ENCODE measurements around the gene BCOR. TPM values are rescaled to one million over a fixed set of nuclear protein-coding genes. Genes with fewer than 3 reads are reported as not detected.

Gene BCOR
- total and polyA plus RNA-seq, 2 of the 13 experiments (the other 11 are each of a cell fraction or from before 2014, with no cell fraction given), result 14.3 to 15.2 TPM

DNA sequence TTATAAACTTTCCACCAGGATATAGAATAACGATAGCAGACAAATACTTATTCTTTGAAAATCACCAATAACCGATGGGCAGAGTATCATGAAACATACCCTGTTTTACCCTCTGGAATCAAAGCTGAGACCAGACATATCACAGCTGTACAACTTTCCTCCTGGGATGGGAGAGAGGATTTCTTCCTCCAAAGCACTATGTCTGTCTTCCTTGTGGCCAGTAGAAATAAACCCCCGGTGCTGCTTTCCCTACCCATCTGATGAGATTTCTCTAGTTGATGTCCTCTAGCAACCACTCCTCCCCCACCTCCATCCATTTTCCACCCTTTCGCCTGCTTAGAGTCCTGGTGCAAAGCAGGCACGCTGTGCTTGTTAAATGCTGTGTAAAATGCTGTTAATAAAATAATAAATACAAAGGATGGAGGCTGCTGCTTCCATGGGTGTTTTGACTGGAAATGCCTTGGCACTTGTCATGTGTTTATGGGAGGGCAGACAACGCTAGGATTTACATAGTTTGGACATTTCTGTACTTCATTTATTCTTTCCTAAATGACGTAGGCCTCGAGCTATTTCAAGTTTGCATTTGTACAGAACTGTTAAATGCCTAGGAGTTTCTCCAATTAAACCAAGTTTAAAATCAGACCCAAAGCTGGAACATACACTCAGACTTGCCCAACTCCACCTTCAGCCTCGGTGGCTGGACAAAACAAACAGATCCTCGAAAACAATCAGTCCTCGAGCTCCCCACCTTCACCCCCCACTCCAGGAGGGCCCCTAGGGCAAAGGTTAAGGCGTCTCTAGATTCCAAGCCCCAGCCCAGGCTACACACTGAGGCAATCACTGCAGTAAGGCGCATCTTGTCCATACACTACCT lies 10.1 kb downstream of the BCOR start (continued):
- TF ChIP-seq, protein P1, sequence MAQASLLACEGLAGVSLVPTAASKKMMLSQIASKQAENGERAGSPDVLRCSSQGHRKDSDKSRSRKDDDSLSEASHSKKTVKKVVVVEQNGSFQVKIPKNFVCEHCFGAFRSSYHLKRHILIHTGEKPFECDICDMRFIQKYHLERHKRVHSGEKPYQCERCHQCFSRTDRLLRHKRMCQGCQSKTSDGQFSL (CRISPR knock-in tag; IDR thresholded peaks at IDR 0.05), result no peak
- TF ChIP-seq SKI (IDR thresholded peaks at IDR 0.05; ENCODE audit: partially characterized antibody) (peak; percentile 14), ZNF564 (CRISPR knock-in tag; IDR thresholded peaks at IDR 0.05) (no peak), ZNF83 (CRISPR knock-in tag; IDR thresholded peaks at IDR 0.05; ENCODE audit: borderline replicate concordance) (no peak), PTBP1 (IDR thresholded peaks at IDR 0.05; ENCODE audit: low read depth, low read length, poor library complexity, severe bottlenecking) (no peak), SOX6 (IDR thresholded peaks at IDR 0.05) (no peak), SOX6 (CRISPR knock-in tag; IDR thresholded peaks at IDR 0.05) (peak; percentile 12; the same call in 1 of the 2 replicates), HNF4A (CRISPR knock-in tag; IDR thresholded peaks at IDR 0.05) (peak; percentile 23; the same call in 1 of the 2 replicates), RARA (CRISPR knock-in tag; IDR thresholded peaks at IDR 0.05) (0 out of 2 replicates have a peak, but pooled peaks have one; percentile 24), BCL6 (CRISPR knock-in tag; IDR thresholded peaks at IDR 0.05) (peak; percentile 92), NR2F6 (IDR thresholded peaks at IDR 0.05) (peak; percentile 45), NR2F6 (CRISPR knock-in tag; IDR thresholded peaks at IDR 0.05) (no peak), ZBTB33 (CRISPR knock-in tag; IDR thresholded peaks at IDR 0.05) (peak; percentile 73), SOX13 (IDR thresholded peaks at IDR 0.05) (no peak), SOX13 (CRISPR knock-in tag; conservative IDR thresholded peaks at IDR 0.05 in 1 of 2, IDR thresholded peaks at IDR 0.05 in 1 of 2) (peak in 1 of 2 experiments; percentile 28; a peak in 1 of 4 replicates), HNF4G (IDR thresholded peaks at IDR 0.05; ENCODE audit: borderline replicate concordance, low read depth, low read length) (0 out of 2 replicates have a peak, but pooled peaks have one; percentile 19), HNF4G (CRISPR knock-in tag; IDR thresholded peaks at IDR 0.05; ENCODE audit: borderline replicate concordance, low read depth) (no peak), ZNF850 (CRISPR knock-in tag; conservative IDR thresholded peaks at IDR 0.05) (no peak)
- TF ChIP-seq, protein P2, sequence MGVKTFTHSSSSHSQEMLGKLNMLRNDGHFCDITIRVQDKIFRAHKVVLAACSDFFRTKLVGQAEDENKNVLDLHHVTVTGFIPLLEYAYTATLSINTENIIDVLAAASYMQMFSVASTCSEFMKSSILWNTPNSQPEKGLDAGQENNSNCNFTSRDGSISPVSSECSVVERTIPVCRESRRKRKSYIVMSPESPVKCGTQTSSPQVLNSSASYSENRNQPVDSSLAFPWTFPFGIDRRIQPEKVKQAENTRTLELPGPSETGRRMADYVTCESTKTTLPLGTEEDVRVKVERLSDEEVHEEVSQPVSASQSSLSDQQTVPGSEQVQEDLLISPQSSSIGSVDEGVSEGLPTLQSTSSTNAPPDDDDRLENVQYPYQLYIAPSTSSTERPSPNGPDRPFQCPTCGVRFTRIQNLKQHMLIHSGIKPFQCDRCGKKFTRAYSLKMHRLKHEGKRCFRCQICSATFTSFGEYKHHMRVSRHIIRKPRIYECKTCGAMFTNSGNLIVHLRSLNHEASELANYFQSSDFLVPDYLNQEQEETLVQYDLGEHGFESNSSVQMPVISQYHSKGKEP (CRISPR knock-in tag; IDR thresholded peaks at IDR 0.05), result no peak
- TF ChIP-seq, protein P3, sequence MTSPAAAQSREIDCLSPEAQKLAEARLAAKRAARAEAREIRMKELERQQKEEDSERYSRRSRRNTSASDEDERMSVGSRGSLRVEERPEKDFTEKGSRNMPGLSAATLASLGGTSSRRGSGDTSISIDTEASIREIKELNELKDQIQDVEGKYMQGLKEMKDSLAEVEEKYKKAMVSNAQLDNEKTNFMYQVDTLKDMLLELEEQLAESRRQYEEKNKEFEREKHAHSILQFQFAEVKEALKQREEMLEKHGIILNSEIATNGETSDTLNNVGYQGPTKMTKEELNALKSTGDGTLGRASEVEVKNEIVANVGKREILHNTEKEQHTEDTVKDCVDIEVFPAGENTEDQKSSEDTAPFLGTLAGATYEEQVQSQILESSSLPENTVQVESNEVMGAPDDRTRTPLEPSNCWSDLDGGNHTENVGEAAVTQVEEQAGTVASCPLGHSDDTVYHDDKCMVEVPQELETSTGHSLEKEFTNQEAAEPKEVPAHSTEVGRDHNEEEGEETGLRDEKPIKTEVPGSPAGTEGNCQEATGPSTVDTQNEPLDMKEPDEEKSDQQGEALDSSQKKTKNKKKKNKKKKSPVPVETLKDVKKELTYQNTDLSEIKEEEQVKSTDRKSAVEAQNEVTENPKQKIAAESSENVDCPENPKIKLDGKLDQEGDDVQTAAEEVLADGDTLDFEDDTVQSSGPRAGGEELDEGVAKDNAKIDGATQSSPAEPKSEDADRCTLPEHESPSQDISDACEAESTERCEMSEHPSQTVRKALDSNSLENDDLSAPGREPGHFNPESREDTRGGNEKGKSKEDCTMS (CRISPR knock-in tag; conservative IDR thresholded peaks at IDR 0.05), result no peak
